Measurements from ENCODE around the gene GNAS.
A peak's percentile ranks its signal among the peaks of the same experiment; 100 is the strongest.
"Not testable (repeated sequence)": the region's sequence is repeated elsewhere in the genome, so short reads cannot be mapped to it uniquely, and the experiment has no call there.

GNAS gene

GRCh38 chr20:58828136-58828535 lies 24.4 kb upstream of the GNAS start:
- FAIRE-seq, result no peak
- no peak for DNase-seq (ENCODE audit: low spot score)

GRCh38 chr20:58828804-58829203 lies 23.7 kb upstream of the GNAS start:
- not testable (repeated sequence) for FAIRE-seq

GRCh38 chr20:58829531-58829941 lies 23.0 kb upstream of the GNAS start:
- DNase-seq (ENCODE audit: low spot score), result no peak
- no peak for FAIRE-seq

More at GRCh38 chr20:58828804-58829203, 23.7 kb upstream of the GNAS start:
- DNase-seq (ENCODE audit: low spot score), result not testable (repeated sequence)

- FAIRE-seq, result no peak
- no peak for DNase-seq (ENCODE audit: low spot score)
These were observed 20.1 kb upstream of the GNAS start for GRCh38 chr20:58832457-58832856.

GRCh38 chr20:58833921-58834320 lies 18.6 kb upstream of the GNAS start:
- no peak for DNase-seq (ENCODE audit: low spot score)
- no peak for FAIRE-seq

GRCh38 chr20:58835231-58835630 lies 17.3 kb upstream of the GNAS start:
- FAIRE-seq (no peak), DNase-seq (ENCODE audit: low spot score) (no peak)

- FAIRE-seq (no peak), DNase-seq (ENCODE audit: low spot score) (no peak)
These were observed 15.8 kb upstream of the GNAS start for GRCh38 chr20:58836616-58837204.

- DNase-seq (ENCODE audit: low spot score), result no peak
- FAIRE-seq, result no peak
These were observed 14.8 kb upstream of the GNAS start for GRCh38 chr20:58837717-58838116.

GRCh38 chr20:58838174-58838573 lies 14.3 kb upstream of the GNAS start:
- no peak for DNase-seq (ENCODE audit: low spot score)
- no peak for FAIRE-seq

GRCh38 chr20:58839474-58839874 lies 13.0 kb upstream of the GNAS start:
- FAIRE-seq (no peak), DNase-seq (ENCODE audit: low spot score) (no peak)

GRCh38 chr20:58839991-58840747 lies 12.3 kb upstream of the GNAS start:
- FAIRE-seq (no peak), DNase-seq (ENCODE audit: low spot score) (no peak)

- no peak for DNase-seq (ENCODE audit: low spot score)
- no peak for FAIRE-seq
These were observed 11.5 kb upstream of the GNAS start for GRCh38 chr20:58840816-58841538.

GRCh38 chr20:58841539-58842264 lies 10.8 kb upstream of the GNAS start:
- FAIRE-seq (no peak), DNase-seq (ENCODE audit: low spot score) (no peak)

- FAIRE-seq (no peak), DNase-seq (ENCODE audit: low spot score) (no peak)
These were observed 10.2 kb upstream of the GNAS start for GRCh38 chr20:58842276-58842675.

- DNase-seq (ENCODE audit: low spot score) (no peak), FAIRE-seq (no peak)
These were observed 9.4 kb upstream of the GNAS start for GRCh38 chr20:58843128-58843556.

GRCh38 chr20:58845706-58846105 lies 6.8 kb upstream of the GNAS start:
- FAIRE-seq, result no peak

GRCh38 chr20:58847463-58847862 lies 5.1 kb upstream of the GNAS start:
- no peak for DNase-seq (ENCODE audit: low spot score)
- no peak for FAIRE-seq

More at GRCh38 chr20:58845706-58846105, 6.8 kb upstream of the GNAS start:
- DNase-seq (ENCODE audit: low spot score), result no peak

GRCh38 chr20:58850693-58851174 lies 1.8 kb upstream of the GNAS start, which contains the start of gene GNAS-AS1:
TSS of gene GNAS-AS1 (minus strand) at chr20:58850902.
- peak; percentile 74 for DNase-seq (ENCODE audit: low spot score)
- FAIRE-seq, result peak; percentile 42

- FAIRE-seq, result no peak
- DNase-seq (ENCODE audit: low spot score), result no peak
These were observed 1.1 kb upstream of the GNAS start for GRCh38 chr20:58851221-58851968.

- DNase-seq (ENCODE audit: low spot score), result no peak
- no peak for FAIRE-seq
These were observed 502 bp upstream of the GNAS start for GRCh38 chr20:58851969-58852458.

Measured in RCC 7860 (cell line).